Esophagus (tissue), 2 donors: Measurements from ENCODE around the gene OPN5. TPM values are rescaled to one million over a fixed set of nuclear protein-coding genes. Genes with fewer than 3 reads are reported as not detected.

Source experiments
- H3K27ac ChIP-seq, 2 donors: one replicate each; pipeline ENCODE4 v1.5.1; 2013; ENCODE audit warnings: low read depth in 2 of 2, mild to moderate bottlenecking in 2 of 2, inconsistent platforms in 1 of 2, low read length in 1 of 2, moderate library complexity in 1 of 2
- H3K27me3 ChIP-seq, 2 donors: one replicate each; pipeline ENCODE4 v1.6.1; 2013; ENCODE audit warnings: low read length in 2 of 2, control low read depth in 1 of 2, mild to moderate bottlenecking in 1 of 2; ENCODE audit not compliant: insufficient read depth in 2 of 2, control insufficient read depth in 1 of 2
- H3K36me3 ChIP-seq, 2 donors: one replicate each; pipeline ENCODE4 v1.6.1; 2013; ENCODE audit warnings: low read length in 1 of 2; ENCODE audit not compliant: control insufficient read depth in 2 of 2, insufficient read depth in 2 of 2
- H3K4me1 ChIP-seq, 2 donors: one replicate each; pipeline ENCODE4 v1.6.1; 2013; ENCODE audit warnings: low read length in 1 of 2; ENCODE audit not compliant: control insufficient read depth in 2 of 2, insufficient read depth in 2 of 2
- H3K4me3 ChIP-seq, 2 donors: one replicate each; pipeline ENCODE4 v1.5.1; 2013; ENCODE audit warnings: low read length in 2 of 2, mild to moderate bottlenecking in 2 of 2, low read depth in 1 of 2, moderate library complexity in 1 of 2
- H3K9me3 ChIP-seq, 2 donors: one replicate each; pipeline ENCODE4 v1.6.1; 2013; ENCODE audit warnings: mild to moderate bottlenecking in 2 of 2, low read depth in 1 of 2, low read length in 1 of 2, moderate library complexity in 1 of 2; ENCODE audit not compliant: control insufficient read depth in 2 of 2, insufficient read depth in 1 of 2
- WGBS, 2 donors: extraction: QIAGEN DNeasy Blood & Tissue Kit; methylation state at CpG; one replicate each; pipeline ENCODE4 v1.1.7; 2013; 5-methylcytosine and 5-hydroxymethylcytosine counted together
- polyA plus RNA-seq, 2 donors: library from polyadenylated mRNA; stranded (reverse); fragments of 200-250 nt; gene quantifications; one replicate each; pipeline ENCODE4 v1.2.3, GENCODE V29; 2013
- donor health status: healthy with polysubstance abuse.
- donor health status: Bipolar disorder and iron deficiency.

Gene OPN5
- polyA plus RNA-seq, 2 donors = not detected

DNA sequence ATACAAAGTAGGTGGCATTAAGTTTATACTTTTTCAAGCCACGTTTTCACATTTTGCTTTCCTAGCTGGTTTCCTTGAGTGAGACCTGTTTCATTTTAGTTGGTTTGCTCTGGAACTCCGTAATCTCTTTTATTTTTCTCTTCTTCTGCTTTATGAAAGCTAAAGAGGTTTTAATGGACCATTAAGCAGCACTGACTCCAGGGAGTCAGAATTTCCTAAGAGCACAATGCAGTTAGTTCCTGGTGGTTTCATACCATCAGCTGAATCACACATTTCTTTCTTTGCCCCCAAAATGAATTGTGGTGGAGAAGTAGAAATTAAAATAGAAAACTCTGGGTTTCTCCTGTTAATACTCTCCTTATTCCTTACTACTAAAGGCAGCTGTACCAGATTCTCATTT lies 3.4 kb downstream of the OPN5 start:
- H3K27me3 ChIP-seq = no peaks in the 10 kb centered on the region
- H3K27ac ChIP-seq = no peak overlapping the region
- H3K4me1 ChIP-seq = no peaks in the 10 kb centered on the region
- H3K36me3 ChIP-seq = no peaks in the 10 kb centered on the region
- H3K4me3 ChIP-seq = no peak overlapping the region
- 67 to 76% methylated on average over 2 of the region's 2 CpGs for WGBS, 2 donors
- no peaks in the 10 kb centered on the region for H3K9me3 ChIP-seq

DNA sequence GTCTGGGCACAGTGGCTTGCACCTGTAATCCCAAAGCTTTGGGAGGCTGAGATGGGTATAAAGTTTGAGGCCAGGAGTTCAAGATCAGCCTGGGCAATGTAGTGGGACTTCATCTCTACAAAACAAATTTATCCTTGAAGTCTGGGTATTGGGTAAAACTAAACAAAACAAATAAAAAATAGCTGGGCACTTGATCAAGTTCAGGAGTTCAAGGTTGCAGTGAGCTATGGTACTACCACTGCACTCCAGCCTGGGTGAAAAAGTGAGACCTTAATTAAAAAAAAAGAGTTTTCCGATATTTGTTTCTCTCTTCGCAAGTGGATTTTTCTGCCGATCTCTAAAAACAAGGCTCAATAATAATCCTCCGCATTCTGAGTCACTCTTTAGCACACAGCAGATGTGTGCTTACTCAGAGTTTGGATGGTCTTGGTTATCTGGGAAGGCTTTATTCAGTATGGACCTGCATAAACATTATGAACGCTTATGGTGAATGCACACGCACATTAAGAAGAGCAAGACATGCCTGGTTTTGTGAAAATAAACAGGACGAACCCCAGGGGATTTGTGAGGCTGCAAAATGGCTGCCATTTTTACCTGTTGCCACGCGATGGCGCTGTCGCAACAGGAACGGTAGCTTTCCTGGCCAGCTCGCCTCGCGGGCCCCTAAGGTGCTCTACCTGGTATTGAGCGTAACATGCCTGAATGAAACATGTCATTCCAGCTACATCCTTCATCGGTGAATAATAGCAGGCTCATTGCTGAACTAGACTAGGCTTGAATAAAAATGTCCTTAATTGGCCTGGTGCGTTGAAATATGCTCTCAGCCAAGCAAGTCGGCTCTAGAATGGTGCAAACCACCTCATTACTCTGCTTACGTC lies 6.0 kb downstream of the OPN5 start:
- Histone ChIP-seq H3K27ac (no peak overlapping the region), H3K27me3 (no peaks in the 10 kb centered on the region), H3K36me3 (no peaks in the 10 kb centered on the region), H3K9me3 (no peaks in the 10 kb centered on the region), H3K4me1 (no peaks in the 10 kb centered on the region), H3K4me3 (peak overlapping the region in 1 of 2 donors; percentile 16)
- WGBS, 2 donors = 12% methylated on average over 20 of the region's 20 CpGs

DNA sequence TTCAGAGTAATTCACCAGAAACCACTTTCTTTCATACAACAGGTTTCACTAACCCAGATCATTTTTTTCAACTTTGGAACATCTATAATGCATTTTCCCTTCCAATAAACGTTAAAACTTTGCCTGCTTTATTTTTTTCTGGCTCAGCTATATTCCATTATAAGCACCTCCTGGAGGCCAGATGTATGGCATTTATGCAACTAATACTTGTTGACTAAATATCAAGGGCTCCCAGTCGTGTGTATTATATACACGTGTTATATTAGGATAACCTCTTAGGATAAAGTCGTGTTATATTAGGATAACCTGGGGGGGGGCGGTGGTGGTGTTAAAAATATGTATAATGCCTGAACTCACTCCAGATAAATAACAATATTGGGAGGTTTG lies 6.7 kb downstream of the OPN5 start:
- Histone ChIP-seq H3K9me3 (no peaks in the 10 kb centered on the region), H3K4me1 (no peaks in the 10 kb centered on the region), H3K36me3 (no peaks in the 10 kb centered on the region), H3K27me3 (no peaks in the 10 kb centered on the region), H3K4me3 (no peak overlapping the region), H3K27ac (no peak overlapping the region)
- WGBS, 2 donors = 34 to 42% methylated on average over 5 of the region's 5 CpGs

DNA sequence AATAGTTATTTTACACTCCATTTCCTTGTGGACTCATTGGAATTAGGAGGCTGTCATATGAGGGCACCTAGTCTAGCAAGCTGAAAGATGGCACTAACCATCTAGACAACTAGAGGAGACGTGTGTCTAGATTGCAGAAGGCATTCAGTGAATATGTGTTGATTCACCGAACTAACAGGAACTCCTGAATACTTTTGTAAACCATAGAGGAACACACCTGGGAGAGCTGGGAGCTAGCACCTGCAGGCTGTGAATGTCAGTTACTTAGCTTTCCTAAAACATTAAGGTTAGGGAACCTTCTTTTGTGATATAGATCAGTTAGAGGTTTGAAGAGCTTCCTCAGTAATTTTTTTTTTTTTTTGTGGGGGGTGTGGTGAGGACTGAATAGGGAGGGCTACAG lies 7.7 kb downstream of the OPN5 start:
- no peaks in the 10 kb centered on the region for H3K9me3 ChIP-seq
- H3K36me3 ChIP-seq = no peaks in the 10 kb centered on the region
- H3K4me1 ChIP-seq = no peaks in the 10 kb centered on the region
- H3K27me3 ChIP-seq = no peaks in the 10 kb centered on the region
- no peak overlapping the region for H3K4me3 ChIP-seq
- no peak overlapping the region for H3K27ac ChIP-seq
- 52 to 55% methylated on average over 2 of the region's 2 CpGs for WGBS, 2 donors

DNA sequence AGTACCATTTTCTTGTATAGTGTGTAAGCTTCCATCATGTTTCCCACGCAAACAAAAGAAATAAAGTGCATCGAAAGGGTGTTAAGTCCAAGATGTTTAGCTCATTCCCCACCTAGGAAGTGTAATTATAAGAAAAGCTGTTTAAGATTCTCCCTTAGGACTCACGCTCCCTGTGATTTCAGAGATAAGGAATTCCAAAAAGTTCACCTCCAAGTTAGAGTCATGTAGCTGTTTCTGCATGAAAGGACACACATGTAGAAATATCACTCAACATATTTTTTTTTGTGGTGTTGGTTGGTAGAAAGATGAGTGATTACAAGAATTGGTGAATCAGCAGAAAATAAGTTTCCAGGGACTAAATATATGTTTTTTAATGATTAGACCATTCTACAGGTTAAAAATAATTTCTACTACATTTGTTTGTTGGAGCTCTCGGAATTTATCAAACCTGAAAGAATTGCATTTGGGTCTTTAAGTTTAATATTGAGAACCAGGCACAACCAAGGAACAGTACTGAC lies 10.4 kb downstream of the OPN5 start:
- WGBS, 2 donors = 85 to 93% methylated on average over 4 of the region's 4 CpGs
- H3K9me3 ChIP-seq = no peaks in the 10 kb centered on the region
- H3K4me3 ChIP-seq = no peak overlapping the region
- H3K4me1 ChIP-seq = no peaks in the 10 kb centered on the region
- no peaks in the 10 kb centered on the region for H3K27me3 ChIP-seq
- no peak overlapping the region for H3K27ac ChIP-seq
- H3K36me3 ChIP-seq = no peaks in the 10 kb centered on the region

DNA sequence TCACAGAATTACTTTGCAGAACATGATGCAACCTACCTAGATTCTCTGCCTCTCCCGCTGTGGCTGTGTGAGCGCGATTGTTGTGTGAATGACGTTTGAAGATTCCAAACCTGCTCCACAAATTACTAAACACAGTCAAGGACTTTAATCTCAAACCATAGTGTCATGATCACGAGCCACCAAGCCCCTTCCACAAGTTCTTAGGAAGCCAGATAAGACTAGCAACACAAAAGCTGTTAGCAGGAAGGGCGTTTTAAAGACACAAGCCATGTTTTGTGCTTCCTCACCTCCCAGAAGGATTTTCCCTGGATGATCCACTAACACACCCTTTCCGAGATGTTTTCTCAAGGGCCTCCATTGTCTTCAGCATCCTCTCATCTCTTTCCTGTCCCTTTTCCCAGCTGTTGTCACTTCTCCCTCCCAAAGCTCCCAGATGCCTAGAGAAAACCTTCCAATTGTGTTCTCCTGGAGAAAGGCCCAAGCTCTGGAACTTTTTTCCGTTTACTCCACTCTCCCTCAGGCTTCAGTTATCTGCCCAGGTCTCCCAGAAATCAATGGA lies 12.8 kb downstream of the OPN5 start:
- Histone ChIP-seq H3K9me3 (no peaks in the 10 kb centered on the region), H3K27ac (no peak overlapping the region), H3K27me3 (no peaks in the 10 kb centered on the region), H3K4me1 (no peaks in the 10 kb centered on the region), H3K36me3 (no peaks in the 10 kb centered on the region), H3K4me3 (no peak overlapping the region)
- 80 to 84% methylated on average over 8 of the region's 8 CpGs for WGBS, 2 donors

DNA sequence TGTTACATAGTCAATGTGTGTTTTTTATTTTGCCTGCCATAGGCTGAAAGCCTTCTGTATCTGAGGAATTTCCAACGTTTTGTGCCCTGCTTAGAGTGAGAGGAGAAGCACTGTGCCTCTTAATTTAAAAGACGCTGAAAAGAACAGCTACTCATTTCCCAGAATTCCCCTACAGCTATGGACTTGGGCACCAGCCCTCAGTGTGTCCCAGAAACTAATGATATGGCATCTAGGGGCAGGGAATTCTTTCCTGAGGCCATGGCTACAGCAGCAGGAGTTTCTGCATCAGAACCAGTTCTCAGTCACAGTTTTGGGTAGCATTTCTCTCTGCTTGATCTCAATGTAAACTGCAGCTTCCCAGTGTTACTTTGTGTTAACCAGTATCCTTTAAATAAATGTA lies 20.2 kb downstream of the OPN5 start:
- 44 to 62% methylated on average over 2 of the region's 2 CpGs for WGBS, 2 donors
- Histone ChIP-seq H3K4me3 (no peak overlapping the region), H3K4me1 (no peaks in the 10 kb centered on the region), H3K27ac (no peak overlapping the region), H3K27me3 (no peaks in the 10 kb centered on the region), H3K36me3 (no peaks in the 10 kb centered on the region), H3K9me3 (no peaks in the 10 kb centered on the region)

DNA sequence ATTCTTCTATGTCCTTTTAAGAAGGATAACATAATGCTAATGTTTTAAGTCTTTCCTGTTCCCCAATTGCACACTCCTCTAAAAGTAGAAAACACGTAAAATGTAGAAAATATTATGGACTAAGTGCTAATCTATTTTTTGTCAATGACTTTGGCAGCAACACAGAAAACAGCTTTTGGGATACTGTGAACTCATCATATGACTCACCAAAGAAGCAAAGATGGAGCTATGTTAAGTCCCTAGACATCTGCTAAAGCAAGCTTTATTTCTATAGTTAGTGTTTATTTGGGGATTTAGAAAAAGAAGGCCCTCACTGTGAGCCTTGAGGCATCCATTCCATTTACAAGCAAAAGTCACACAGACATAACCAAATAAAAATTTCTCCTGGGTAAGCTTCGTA lies 23.0 kb downstream of the OPN5 start:
- no peaks in the 10 kb centered on the region for H3K36me3 ChIP-seq
- H3K4me1 ChIP-seq = no peaks in the 10 kb centered on the region
- no peak overlapping the region for H3K27ac ChIP-seq
- H3K27me3 ChIP-seq = peaks cover 0 to 3% of the 10 kb centered on the region in 2 donors
- H3K9me3 ChIP-seq = no peaks in the 10 kb centered on the region
- 41 to 60% methylated on average over 2 of the region's 2 CpGs for WGBS, 2 donors
- H3K4me3 ChIP-seq = no peak overlapping the region

DNA sequence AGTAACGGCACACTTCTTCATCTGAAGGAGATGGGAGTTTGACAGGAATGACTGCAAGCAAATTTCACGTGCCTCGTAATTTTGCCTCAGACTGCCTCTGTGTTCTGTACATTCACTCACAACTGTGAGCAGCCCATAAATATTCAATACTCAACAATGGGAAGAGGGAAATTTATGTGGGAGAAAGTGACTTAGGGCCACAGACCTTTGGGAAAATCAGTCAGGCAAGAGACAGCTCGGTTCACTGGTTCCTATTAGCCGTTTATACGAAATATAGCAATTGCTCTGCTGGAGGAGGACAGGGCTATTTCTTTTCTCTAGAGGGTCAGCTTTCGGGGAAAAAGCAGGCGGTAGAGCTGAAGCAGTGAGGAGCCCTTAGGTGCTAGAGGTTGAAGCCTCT lies 28.0 kb downstream of the OPN5 start:
- Histone ChIP-seq H3K4me3 (no peak overlapping the region), H3K27ac (no peak overlapping the region), H3K4me1 (no peaks in the 10 kb centered on the region), H3K36me3 (no peaks in the 10 kb centered on the region), H3K9me3 (no peaks in the 10 kb centered on the region), H3K27me3 (peaks cover 0 to 5% of the 10 kb centered on the region in 2 donors)
- WGBS, 2 donors = 91 to 96% methylated on average over 8 of the region's 8 CpGs

DNA sequence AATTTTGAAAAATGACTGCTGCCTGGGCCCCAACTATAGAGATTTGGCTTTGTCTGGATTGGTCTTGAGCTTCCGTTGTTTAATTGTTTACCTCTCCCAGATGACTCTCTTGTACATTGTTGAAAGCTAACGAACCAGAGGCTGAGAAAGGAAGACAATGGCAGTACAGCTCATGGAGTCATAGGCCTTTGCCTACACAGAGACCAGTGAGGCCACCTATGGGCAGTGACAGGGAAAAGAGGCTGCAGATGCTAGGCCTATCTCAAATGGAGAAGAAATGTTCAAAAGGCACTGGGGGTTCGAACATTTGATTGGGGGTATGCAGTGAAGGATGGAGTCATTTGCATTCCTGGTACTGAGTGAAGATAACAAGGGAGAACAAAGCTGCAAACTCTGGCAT lies 29.1 kb downstream of the OPN5 start:
- no peaks in the 10 kb centered on the region for H3K36me3 ChIP-seq
- no peak overlapping the region for H3K4me3 ChIP-seq
- H3K27me3 ChIP-seq = peaks cover 0 to 5% of the 10 kb centered on the region in 2 donors
- H3K27ac ChIP-seq = no peak overlapping the region
- H3K9me3 ChIP-seq = no peaks in the 10 kb centered on the region
- no peaks in the 10 kb centered on the region for H3K4me1 ChIP-seq
- WGBS, 2 donors = 68 to 74% methylated on average over 3 of the region's 3 CpGs
